GM23338 (cell line): Measurements from ENCODE around the gene PIBF1. TPM values are rescaled to one million over a fixed set of nuclear protein-coding genes. Genes with fewer than 3 reads are reported as not detected.

Source experiments
- ATAC-seq: fragments of 200-7000 bp; cut with Tn5 transposase; 3 replicates; pipeline ENCODE4 v1.9.1; 2020
- DNase-seq: peaks from one replicate; pipeline ENCODE4 v3.0.0-alpha.2; 2015; ENCODE audit warnings: low spot score
- H2AFZ ChIP-seq: fragments of 200-600 bp; sonication (generic); 2 replicates; pipeline ENCODE4 v1.8.0; 2016; ENCODE audit warnings: antibody characterized with exemption, mild to moderate bottlenecking, moderate library complexity
- H3F3A ChIP-seq: fragments of 200-600 bp; sonication (generic); replicated peaks from 2 replicates; pipeline ENCODE4 v1.8.0; 2017; ENCODE audit warnings: antibody characterized with exemption, mixed run types, low read depth
- H3K27ac ChIP-seq: fragments of 200-600 bp; sonication (generic); 2 replicates; pipeline ENCODE4 v1.6.1; 2016; ENCODE audit warnings: low read depth
- H3K27me3 ChIP-seq: fragments of 200-600 bp; sonication (generic); 2 replicates; pipeline ENCODE4 v1.8.0; 2016; ENCODE audit warnings: mild to moderate bottlenecking, mixed run types, moderate library complexity; ENCODE audit not compliant: insufficient read depth
- H3K36me3 ChIP-seq: fragments of 200-600 bp; sonication (generic); 2 replicates; pipeline ENCODE4 v1.8.0; 2016; ENCODE audit warnings: mild to moderate bottlenecking; ENCODE audit not compliant: insufficient read depth
- H3K4me1 ChIP-seq: fragments of 200-600 bp; sonication (generic); 2 replicates; pipeline ENCODE4 v1.8.0; 2016; ENCODE audit warnings: mild to moderate bottlenecking, moderate library complexity; ENCODE audit not compliant: insufficient read depth
- H3K4me2 ChIP-seq: fragments of 200-600 bp; sonication (generic); 2 replicates; pipeline ENCODE4 v1.7.1; 2017; ENCODE audit warnings: mixed run types
- H3K4me3 ChIP-seq: fragments of 200-600 bp; sonication (generic); 2 replicates; pipeline ENCODE4 v1.6.1; 2016; ENCODE audit warnings: mixed run types
- H3K79me2 ChIP-seq: fragments of 200-600 bp; sonication (generic); replicated peaks from 2 replicates; pipeline ENCODE4 v1.8.0; 2017; ENCODE audit warnings: mild to moderate bottlenecking; ENCODE audit not compliant: insufficient read depth
- H3K9me2 ChIP-seq: fragments of 200-600 bp; sonication (generic); 2 replicates; pipeline ENCODE4 v1.8.0; 2017; ENCODE audit not compliant: insufficient read depth
- H4K20me1 ChIP-seq: fragments of 200-600 bp; sonication (generic); replicated peaks from 2 replicates; pipeline ENCODE4 v1.8.0; 2017; ENCODE audit warnings: mild to moderate bottlenecking; ENCODE audit not compliant: insufficient read depth
- H3K27ac Mint-ChIP-seq: 2 replicates; pipeline ENCODE4 v1.8.0; 2020; ENCODE audit warnings: inconsistent platforms, mild to moderate bottlenecking, moderate library complexity, mixed read lengths
- H3K27me3 Mint-ChIP-seq: 3 replicates; pipeline ENCODE4 v1.8.0; 2022; ENCODE audit warnings: low read depth, mild to moderate bottlenecking, moderate library complexity, mixed read lengths, inconsistent platforms; ENCODE audit not compliant: insufficient read depth, poor library complexity
- H3K36me3 Mint-ChIP-seq: 3 replicates; pipeline ENCODE4 v1.8.0; 2021; ENCODE audit warnings: low read depth, mild to moderate bottlenecking, inconsistent platforms, moderate library complexity, mixed read lengths
- H3K4me1 Mint-ChIP-seq: 3 replicates; pipeline ENCODE4 v1.8.0; 2020; ENCODE audit warnings: mild to moderate bottlenecking, inconsistent platforms, mixed read lengths
- H3K4me3 Mint-ChIP-seq: 3 replicates; pipeline ENCODE4 v1.8.0; 2021; ENCODE audit warnings: moderate library complexity, mild to moderate bottlenecking, inconsistent platforms, mixed read lengths
- H3K9me3 Mint-ChIP-seq: 3 replicates; pipeline ENCODE4 v1.8.0; 2020; ENCODE audit warnings: moderate library complexity, mild to moderate bottlenecking, inconsistent platforms, mixed read lengths
- CREB1 ChIP-seq: fragments of 250-450 bp; sonication (Bioruptor Pico); IDR thresholded peaks from 2 replicates; pipeline ENCODE4 v1.5.0; 2020; ENCODE audit warnings: low read depth, mild to moderate bottlenecking, moderate library complexity
- CTCF ChIP-seq, 2 experiments: fragments of 200-600 bp in 1 of 2; sonication (generic) in 1 of 2; conservative IDR thresholded peaks; 2 replicates each; pipeline versions ENCODE4 v1.5.1 to v1.6.1; 2016 to 2017; ENCODE audit warnings: antibody characterized with exemption in 2 of 2, low read depth in 2 of 2, mild to moderate bottlenecking in 2 of 2, moderate library complexity in 1 of 2
- ETS1 ChIP-seq: IDR thresholded peaks from 2 replicates; pipeline ENCODE4 v1.6.1; 2016; ENCODE audit warnings: antibody characterized with exemption
- EZH2 ChIP-seq: fragments of 200-600 bp; sonication (generic); IDR thresholded peaks from one replicate; pipeline ENCODE4 v1.8.0; 2017; ENCODE audit warnings: antibody characterized with exemption, mild to moderate bottlenecking, low read depth; ENCODE audit not compliant: unreplicated experiment
- EZH2phosphoT487 ChIP-seq: fragments of 200-600 bp; sonication (generic); IDR thresholded peaks from one replicate; pipeline ENCODE4 v1.8.1; 2018; ENCODE audit warnings: antibody characterized with exemption; ENCODE audit not compliant: unreplicated experiment
- NANOG ChIP-seq: IDR thresholded peaks from 2 replicates; pipeline ENCODE4 v1.6.1; 2016; ENCODE audit warnings: antibody characterized with exemption, borderline replicate concordance
- POLR2AphosphoS5 ChIP-seq: IDR thresholded peaks from 2 replicates; pipeline ENCODE4 v1.6.1; 2016; ENCODE audit warnings: antibody characterized with exemption, low read depth
- REST ChIP-seq: IDR thresholded peaks from one replicate; pipeline ENCODE4 v1.6.1; 2018; ENCODE audit warnings: antibody characterized with exemption; ENCODE audit not compliant: unreplicated experiment
- STAT1 ChIP-seq: IDR thresholded peaks from one replicate; pipeline ENCODE4 v1.6.1; 2016; ENCODE audit warnings: antibody characterized with exemption; ENCODE audit not compliant: unreplicated experiment
- ZNF114 ChIP-seq: fragments of 250-450 bp; sonication (Bioruptor Pico); IDR thresholded peaks from 2 replicates; pipeline ENCODE4 v1.5.0; 2020; ENCODE audit warnings: mild to moderate bottlenecking, moderate library complexity
- ZNF462 ChIP-seq: fragments of 250-450 bp; sonication (Bioruptor Pico); IDR thresholded peaks from 2 replicates; pipeline ENCODE4 v1.5.0; 2020; ENCODE audit warnings: mild to moderate bottlenecking, moderate library complexity
- polyA plus RNA-seq: library from polyadenylated mRNA; unstranded; fragments of >200 nt; fragmentation: Nextera tagmentation; extraction: Ambion mirVana; gene quantifications from 2 replicates; pipeline ENCODE4 v1.2.1, GENCODE V29; 2016
- total RNA-seq: library from RNA; depleted of rRNA; stranded (reverse); fragments of >200 nt; shearing (Covaris generic); gene quantifications from 2 replicates; pipeline ENCODE4 v1.2.3, GENCODE V29; 2014

The PIBF1 gene
- total and polyA plus RNA-seq, 2 experiments from 2014 or later: 14.9 to 22.6 TPM

GRCh38 chr13:72985610-72986009 is 203.7 kb downstream of the PIBF1 start:
- no peak overlapping the region for H3K4me3 Mint-ChIP-seq
- Histone ChIP-seq H3K36me3 (no peaks in the 10 kb centered on the region), H4K20me1 (no peaks in the 10 kb centered on the region), H3K4me1 (no peaks in the 10 kb centered on the region), H3F3A (no peaks in the 10 kb centered on the region), H3K9me2 (no peaks in the 10 kb centered on the region), H3K27me3 (no peaks in the 10 kb centered on the region), H3K4me2 (no peak overlapping the region), H3K79me2 (no peaks in the 10 kb centered on the region), H2AFZ (no peak overlapping the region), H3K4me3 (no peak overlapping the region), H3K27ac (no peak overlapping the region)
- ATAC-seq: no peak
- H3K27ac Mint-ChIP-seq: no peak overlapping the region
- TF ChIP-seq EZH2 (no peak), CREB1 (CRISPR knock-in tag) (no peak), STAT1 (no peak), NANOG (no peak), CTCF (conservative IDR thresholded peaks at IDR 0.05; ENCODE audit: low read depth in 2 of 2) (no peak), ZNF114 (CRISPR knock-in tag) (no peak), ZNF462 (CRISPR knock-in tag) (no peak), REST (no peak), ETS1 (no peak), POLR2AphosphoS5 (no peak), EZH2phosphoT487 (no peak)
- no peaks in the 10 kb centered on the region for H3K9me3 Mint-ChIP-seq
- H3K27me3 Mint-ChIP-seq: no peaks in the 10 kb centered on the region
- no peak for DNase-seq
- H3K4me1 Mint-ChIP-seq: no peaks in the 10 kb centered on the region
- H3K36me3 Mint-ChIP-seq: no peaks in the 10 kb centered on the region
